BLaER1 (cell line): Measurements from ENCODE around the gene HEMK1.

Experiments
- H3K27ac ChIP-seq: shearing (Covaris generic); formaldehyde crosslinking; 2 replicates; pipeline ENCODE4 v1.8.1; 2022
- H3K27me3 ChIP-seq: shearing (Covaris generic); formaldehyde crosslinking; 2 replicates; pipeline ENCODE4 v1.8.1; 2022
- H3K36me3 ChIP-seq: shearing (Covaris generic); formaldehyde crosslinking; 2 replicates; pipeline ENCODE4 v1.8.1; 2022
- H3K4me1 ChIP-seq: shearing (Covaris generic); formaldehyde crosslinking; 2 replicates; pipeline ENCODE4 v1.8.1; 2022
- H3K4me2 ChIP-seq: shearing (Covaris generic); formaldehyde crosslinking; 2 replicates; pipeline ENCODE4 v1.8.1; 2022
- H3K4me3 ChIP-seq: shearing (Covaris generic); formaldehyde crosslinking; 2 replicates; pipeline ENCODE4 v1.8.1; 2022
- H3K9ac ChIP-seq: shearing (Covaris generic); formaldehyde crosslinking; 2 replicates; pipeline ENCODE4 v1.8.1; 2022
- H3K9me3 ChIP-seq: shearing (Covaris generic); formaldehyde crosslinking; 2 replicates; pipeline ENCODE4 v1.8.1; 2022
- H4K20me1 ChIP-seq: shearing (Covaris generic); formaldehyde crosslinking; 2 replicates; pipeline ENCODE4 v1.8.1; 2022
- Cebpa-rat ChIP-seq: shearing (Covaris generic); IDR thresholded peaks from 2 replicates; pipeline ENCODE4 v1.8.1; 2022

HEMK1 gene

GRCh38 chr3:50531201-50531600 lies 38.1 kb upstream of the HEMK1 start:
- no peaks in the 10 kb centered on the region for H3K9me3 ChIP-seq
- H3K27me3 ChIP-seq: peaks cover 44% of the 10 kb centered on the region
- no peak for TF ChIP-seq Cebpa-rat
- H3K4me1 ChIP-seq: peaks cover 27% of the 10 kb centered on the region
- H3K4me3 ChIP-seq: no peak overlapping the region
- no peaks in the 10 kb centered on the region for H3K36me3 ChIP-seq
- no peak overlapping the region for H3K9ac ChIP-seq
- peaks cover 23% of the 10 kb centered on the region; the same call in 1 of the 2 replicates for H4K20me1 ChIP-seq
- H3K27ac ChIP-seq: no peak overlapping the region
- no peak overlapping the region for H3K4me2 ChIP-seq

DNA sequence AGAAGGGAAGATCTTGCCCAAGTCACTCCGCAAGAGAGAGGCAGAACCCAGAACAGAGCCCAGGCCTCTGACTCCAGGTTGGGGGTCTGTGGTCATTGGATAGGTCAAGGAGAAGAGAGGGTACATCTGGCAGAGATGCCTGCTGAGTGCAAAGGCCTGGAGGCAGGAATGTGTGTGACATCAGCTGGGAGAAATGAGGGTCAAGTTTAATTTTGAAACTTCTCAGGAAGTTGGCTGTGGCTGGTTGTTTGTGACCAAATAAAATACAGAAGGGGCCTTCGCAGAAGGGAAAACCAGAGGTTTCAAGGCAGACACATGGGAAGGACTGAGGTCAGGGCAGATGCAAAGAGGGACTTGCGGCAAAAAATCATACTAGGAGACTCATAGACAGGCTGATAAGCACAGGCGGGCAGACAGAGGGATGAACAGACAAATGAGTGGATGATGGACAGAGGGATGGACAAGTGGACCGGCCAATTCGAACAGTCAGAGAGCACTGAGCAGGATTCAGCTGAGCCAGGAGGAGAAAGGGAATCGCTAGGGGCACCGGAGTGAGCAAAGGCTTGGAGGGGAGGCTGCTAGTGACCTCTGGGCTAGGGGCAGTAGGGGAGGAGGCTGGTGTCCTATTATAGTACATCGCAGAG lies 37.1 kb upstream of the HEMK1 start:
- no peak for TF ChIP-seq Cebpa-rat
- Histone ChIP-seq H3K27ac (no peak overlapping the region), H3K4me3 (no peak overlapping the region), H4K20me1 (peaks cover 14% of the 10 kb centered on the region; the same call in 1 of the 2 replicates), H3K36me3 (no peaks in the 10 kb centered on the region), H3K4me2 (peak overlapping the region; percentile 62), H3K27me3 (peaks cover 44% of the 10 kb centered on the region), H3K9me3 (no peaks in the 10 kb centered on the region), H3K9ac (no peak overlapping the region), H3K4me1 (peaks cover 27% of the 10 kb centered on the region)

GRCh38 chr3:50533316-50533715 lies 36.0 kb upstream of the HEMK1 start:
- peak overlapping the region; percentile 62 for H3K4me2 ChIP-seq
- peaks cover 27% of the 10 kb centered on the region for H3K4me1 ChIP-seq
- H3K4me3 ChIP-seq: no peak overlapping the region
- H3K9me3 ChIP-seq: no peaks in the 10 kb centered on the region
- H3K27ac ChIP-seq: no peak overlapping the region
- H3K36me3 ChIP-seq: no peaks in the 10 kb centered on the region
- H4K20me1 ChIP-seq: peaks cover 8% of the 10 kb centered on the region; the same call in 1 of the 2 replicates
- no peak for TF ChIP-seq Cebpa-rat
- 0 out of 2 replicates have a peak overlapping the region, but pooled peaks have one; percentile 29 for H3K9ac ChIP-seq
- H3K27me3 ChIP-seq: peaks cover 44% of the 10 kb centered on the region

GRCh38 chr3:50533807-50534461 lies 35.4 kb upstream of the HEMK1 start:
- H3K9ac ChIP-seq: no peak overlapping the region
- H3K27ac ChIP-seq: no peak overlapping the region
- no peak overlapping the region for H3K4me3 ChIP-seq
- no peaks in the 10 kb centered on the region for H3K9me3 ChIP-seq
- H3K4me2 ChIP-seq: peak overlapping the region; percentile 62
- H3K36me3 ChIP-seq: no peaks in the 10 kb centered on the region
- no peak for TF ChIP-seq Cebpa-rat
- H4K20me1 ChIP-seq: peaks cover 8% of the 10 kb centered on the region; the same call in 1 of the 2 replicates
- H3K27me3 ChIP-seq: peaks cover 38% of the 10 kb centered on the region
- H3K4me1 ChIP-seq: peaks cover 27% of the 10 kb centered on the region

GRCh38 chr3:50534681-50535330 lies 34.5 kb upstream of the HEMK1 start:
- H3K4me2 ChIP-seq: no peak overlapping the region
- H3K27ac ChIP-seq: no peak overlapping the region
- peaks cover 29% of the 10 kb centered on the region for H3K27me3 ChIP-seq

GRCh38 chr3:50536471-50537180 lies 32.7 kb upstream of the HEMK1 start:
- Histone ChIP-seq H4K20me1 (peaks cover 8% of the 10 kb centered on the region; the same call in 1 of the 2 replicates), H3K9me3 (no peaks in the 10 kb centered on the region), H3K27me3 (peaks cover 11% of the 10 kb centered on the region; the same call in 1 of the 2 replicates), H3K4me3 (no peak overlapping the region), H3K4me2 (no peak overlapping the region), H3K36me3 (no peaks in the 10 kb centered on the region), H3K27ac (no peak overlapping the region), H3K9ac (no peak overlapping the region), H3K4me1 (peaks cover 27% of the 10 kb centered on the region)
- TF ChIP-seq Cebpa-rat: no peak

More at GRCh38 chr3:50534681-50535330, 34.5 kb upstream of the HEMK1 start:
- TF ChIP-seq Cebpa-rat: no peak
- H3K9ac ChIP-seq: no peak overlapping the region
- no peaks in the 10 kb centered on the region for H3K36me3 ChIP-seq
- H4K20me1 ChIP-seq: peaks cover 8% of the 10 kb centered on the region; the same call in 1 of the 2 replicates
- no peaks in the 10 kb centered on the region for H3K9me3 ChIP-seq
- no peak overlapping the region for H3K4me3 ChIP-seq
- peaks cover 27% of the 10 kb centered on the region for H3K4me1 ChIP-seq

GRCh38 chr3:50537421-50538129 lies 31.7 kb upstream of the HEMK1 start:
- Histone ChIP-seq H3K4me1 (peaks cover 19% of the 10 kb centered on the region), H3K9ac (no peak overlapping the region), H3K27ac (no peak overlapping the region), H3K9me3 (no peaks in the 10 kb centered on the region), H3K4me3 (no peak overlapping the region), H4K20me1 (peaks cover 8% of the 10 kb centered on the region; the same call in 1 of the 2 replicates), H3K27me3 (peaks cover 8% of the 10 kb centered on the region; the same call in 1 of the 2 replicates), H3K4me2 (no peak overlapping the region), H3K36me3 (no peaks in the 10 kb centered on the region)
- no peak for TF ChIP-seq Cebpa-rat

DNA sequence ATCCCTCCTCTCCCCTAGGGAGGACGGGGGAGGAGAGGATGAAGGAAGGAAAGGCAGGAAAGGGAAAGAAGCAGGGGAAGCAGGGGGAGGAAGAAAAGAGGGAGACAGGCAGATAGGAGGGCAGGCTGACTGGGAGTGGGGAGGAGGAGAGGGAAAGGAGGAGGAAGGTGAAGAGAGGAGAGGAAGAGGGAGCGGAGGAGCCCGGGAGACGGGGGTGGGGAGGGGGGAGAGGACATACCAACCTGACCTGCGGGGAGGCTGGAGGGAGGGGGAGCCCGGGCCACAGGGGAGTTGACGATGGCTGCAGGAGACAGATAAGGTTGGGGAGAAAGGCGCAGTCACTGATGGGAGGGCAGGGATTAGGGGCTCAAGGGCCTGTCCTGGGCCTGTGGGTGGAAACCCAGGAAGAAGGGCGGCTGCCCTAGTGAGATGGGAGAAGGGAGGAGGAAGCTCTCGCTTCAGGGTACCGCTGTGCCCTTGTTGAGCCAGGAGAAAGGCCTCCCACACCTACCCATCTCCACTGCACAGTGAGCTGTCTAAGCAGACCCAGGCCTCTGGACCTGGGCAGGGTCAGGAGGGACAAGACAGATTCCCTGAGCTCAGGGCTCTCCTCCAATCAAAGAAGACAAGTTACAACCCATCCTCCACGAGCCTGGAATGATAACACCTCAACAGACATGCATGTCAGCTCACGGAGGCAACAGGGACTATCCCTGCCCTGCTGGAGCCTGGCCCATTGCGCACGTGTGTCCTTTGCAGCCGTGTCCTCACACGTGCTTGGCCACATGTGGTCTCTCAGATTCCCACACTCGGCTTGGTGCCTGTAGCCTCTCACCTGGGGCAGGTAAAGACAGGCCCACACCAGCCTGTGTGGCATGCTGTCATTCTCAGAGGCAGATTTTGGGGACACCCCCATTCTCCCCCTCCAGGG lies 29.7 kb upstream of the HEMK1 start:
- no peaks in the 10 kb centered on the region for H3K36me3 ChIP-seq
- no peak for TF ChIP-seq Cebpa-rat
- H3K4me2 ChIP-seq: no peak overlapping the region
- no peaks in the 10 kb centered on the region for H3K9me3 ChIP-seq
- H3K27me3 ChIP-seq: no peaks in the 10 kb centered on the region
- peaks cover 6% of the 10 kb centered on the region; the same call in 1 of the 2 replicates for H4K20me1 ChIP-seq
- H3K4me3 ChIP-seq: no peak overlapping the region
- peaks cover 8% of the 10 kb centered on the region; the same call in 1 of the 2 replicates for H3K4me1 ChIP-seq
- no peak overlapping the region for H3K9ac ChIP-seq
- no peak overlapping the region for H3K27ac ChIP-seq
